Measurements from ENCODE around the gene CAMK4.
A peak's percentile ranks its signal among the peaks of the same experiment; 100 is the strongest.

The CAMK4 gene

DNA sequence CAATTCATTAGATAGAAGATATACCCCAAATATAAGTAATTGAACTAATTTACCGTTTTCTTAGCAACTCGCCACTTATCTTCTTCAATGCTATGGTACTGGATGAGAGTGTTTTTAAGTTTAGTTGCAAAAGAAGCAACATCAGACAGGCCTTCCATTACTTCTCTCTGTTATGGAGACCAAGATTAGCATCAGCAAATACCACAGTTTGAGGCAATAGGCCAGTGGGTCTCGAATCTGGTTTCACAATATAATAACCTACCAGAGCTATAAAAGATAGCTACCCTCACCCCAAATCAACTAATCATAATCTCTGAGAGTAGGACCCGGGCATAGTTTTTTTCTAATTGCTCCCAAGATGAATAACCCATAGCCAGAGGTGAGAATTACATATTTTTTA is 283.1 kb downstream of the CAMK4 start:
- no peak for DNase-seq

DNA sequence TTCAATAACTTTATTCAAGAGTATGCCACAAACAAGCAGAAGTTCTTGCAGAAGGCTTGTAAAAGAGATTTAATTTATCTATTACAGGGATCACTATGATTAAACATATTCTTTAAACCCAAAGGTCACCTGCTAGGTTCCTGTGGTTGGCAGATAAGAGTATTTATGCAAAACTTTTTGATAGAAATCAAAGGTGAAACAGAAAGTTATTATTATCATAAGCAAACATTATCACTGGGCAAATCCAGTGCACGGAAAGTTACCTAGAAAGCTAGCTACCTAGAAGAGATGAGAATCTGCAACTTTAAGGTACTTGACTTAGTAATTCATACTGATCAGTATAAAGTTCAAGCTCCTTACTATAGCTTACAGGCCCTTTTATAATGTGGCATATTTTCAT is 284.9 kb downstream of the CAMK4 start:
- DNase-seq = no peak

DNA sequence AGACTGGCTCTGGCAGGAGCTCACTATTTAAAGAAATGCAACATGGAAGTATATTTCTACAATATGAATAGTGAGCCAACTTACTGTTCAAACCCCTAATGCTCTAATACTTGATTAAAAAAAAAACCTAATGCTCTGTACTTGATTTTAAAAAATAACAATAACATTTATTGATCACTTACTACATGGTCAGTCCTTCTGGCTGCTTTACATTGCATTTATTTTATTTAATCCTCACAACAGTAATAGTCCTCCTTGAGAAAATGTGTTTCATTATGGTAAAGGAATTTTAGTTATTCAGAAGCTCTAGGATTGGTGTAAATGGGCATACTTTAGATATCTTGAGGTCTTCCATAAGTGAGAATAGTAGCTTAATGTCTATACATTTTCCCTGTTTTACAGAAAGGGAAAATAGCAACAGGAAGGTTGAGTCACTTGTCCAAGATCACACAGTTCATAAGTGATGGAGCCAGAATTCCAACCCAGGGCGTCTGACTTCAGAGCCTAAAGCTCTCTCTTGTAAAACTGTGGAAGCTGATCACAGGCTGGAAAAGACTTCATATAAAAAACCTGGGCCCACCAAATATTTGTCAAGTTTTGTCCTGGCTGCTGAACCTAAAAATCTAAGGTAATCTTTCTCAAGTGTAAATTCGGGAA is 287.1 kb downstream of the CAMK4 start:
- no peak for DNase-seq

DNA sequence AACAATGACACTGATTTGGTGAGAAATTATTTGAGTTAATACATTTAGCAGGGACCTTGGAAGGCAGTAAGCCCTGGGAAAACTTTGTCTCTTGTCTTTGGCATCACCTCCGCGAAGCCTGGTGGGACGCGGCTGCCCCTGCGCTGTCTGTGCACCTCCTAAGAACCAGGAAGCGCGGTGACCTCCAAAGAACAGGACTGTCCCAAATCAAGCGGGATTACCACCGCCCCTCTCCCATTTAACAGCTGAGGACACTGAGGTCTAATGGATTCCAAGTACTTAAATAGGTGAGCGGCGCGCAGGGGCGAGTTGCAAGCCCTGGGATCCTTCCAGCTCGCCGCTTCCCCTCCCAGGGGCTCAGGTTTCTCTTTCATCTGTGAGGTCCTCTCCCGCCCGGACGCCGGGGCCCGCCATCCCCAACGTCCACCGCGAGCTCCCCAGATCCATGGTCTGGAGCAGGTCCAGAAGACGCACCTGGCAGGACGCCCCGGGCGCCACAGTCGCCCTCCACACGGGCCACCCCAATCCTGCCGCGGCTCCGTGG is 287.7 kb downstream of the CAMK4 start:
- DNase-seq = peak; percentile 6

DNA sequence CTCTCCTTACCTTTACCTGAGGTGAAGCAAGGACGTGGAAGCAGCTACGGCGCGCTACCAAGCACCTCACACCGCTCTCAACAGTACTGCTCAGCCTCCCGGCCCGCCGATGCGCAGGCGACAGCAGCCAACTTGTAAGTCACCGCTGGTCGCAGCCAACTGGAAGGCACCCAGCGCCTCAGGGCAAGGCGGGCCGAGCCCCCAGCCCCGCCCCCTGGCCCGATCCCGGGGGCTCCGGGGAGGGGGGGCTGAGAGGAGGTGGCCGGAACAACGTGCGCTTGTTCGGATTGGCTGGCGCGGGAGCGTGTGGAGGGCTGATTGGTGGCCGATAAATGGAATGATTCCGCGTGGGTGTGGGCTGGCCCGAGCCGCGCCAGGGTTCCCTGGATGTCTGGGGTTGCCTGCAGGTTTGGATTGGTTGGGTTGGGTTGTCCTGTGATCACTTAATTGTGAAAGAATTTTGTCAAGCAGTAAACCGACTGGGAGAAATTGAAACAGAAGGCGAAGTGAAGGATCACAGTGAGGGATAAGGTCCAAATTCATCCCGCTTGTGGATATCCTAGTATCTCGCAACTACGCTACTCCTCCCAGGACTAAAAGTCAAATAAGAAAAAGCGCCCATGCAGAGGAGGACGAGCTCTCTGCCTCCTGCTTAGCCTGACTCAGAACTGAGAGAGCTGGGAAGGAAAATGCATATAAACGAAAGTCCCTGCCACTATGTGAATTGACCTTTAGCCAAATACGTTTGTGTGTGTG is 288.4 kb downstream of the CAMK4 start, which contains the start of gene STARD4:
Gene STARD4 (minus strand): TSS at position 161 of the 756 bp plus-strand sequence. CDS start 5,102 bp downstream, outside the sequence.
- DNase-seq = peak; percentile 92

DNA sequence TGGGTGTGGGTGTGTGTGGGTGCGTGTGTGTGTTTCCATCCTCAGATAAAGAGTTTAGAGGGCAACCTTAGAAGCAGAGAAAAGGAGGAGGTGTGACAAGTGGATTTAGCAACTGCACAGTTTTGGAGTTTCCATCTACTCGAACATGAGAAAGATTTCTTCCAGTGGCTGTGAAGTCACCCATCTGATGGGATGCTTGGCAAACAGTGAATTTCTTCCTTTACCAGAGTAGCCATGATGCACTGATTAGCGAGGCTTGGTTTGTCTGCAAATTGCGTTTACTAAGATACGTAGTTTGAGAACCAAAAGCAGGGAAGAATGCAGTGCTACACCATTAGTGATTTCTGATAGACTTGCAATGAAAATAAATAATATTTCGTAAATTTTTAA is 288.9 kb downstream of the CAMK4 start:
- DNase-seq = no peak

DNA sequence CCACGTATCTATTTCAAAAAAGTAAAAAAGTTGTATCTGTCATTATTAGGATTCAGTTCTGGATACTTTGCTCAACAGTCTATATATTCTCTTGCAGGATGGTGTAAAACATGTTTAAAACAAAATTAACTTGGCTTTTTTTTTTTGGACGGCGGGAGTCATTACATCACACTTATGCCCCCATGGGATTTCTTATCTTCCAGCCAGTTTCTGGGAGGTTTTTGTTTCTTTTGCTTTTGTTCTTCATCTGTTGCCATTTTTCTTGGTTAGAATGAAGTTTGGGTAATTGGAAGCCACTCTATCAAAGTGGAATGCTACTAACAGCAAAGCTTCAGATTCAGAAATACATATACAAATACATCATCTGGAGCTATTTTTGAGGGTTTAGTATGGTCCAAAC is 289.9 kb downstream of the CAMK4 start:
- no peak for DNase-seq

DNA sequence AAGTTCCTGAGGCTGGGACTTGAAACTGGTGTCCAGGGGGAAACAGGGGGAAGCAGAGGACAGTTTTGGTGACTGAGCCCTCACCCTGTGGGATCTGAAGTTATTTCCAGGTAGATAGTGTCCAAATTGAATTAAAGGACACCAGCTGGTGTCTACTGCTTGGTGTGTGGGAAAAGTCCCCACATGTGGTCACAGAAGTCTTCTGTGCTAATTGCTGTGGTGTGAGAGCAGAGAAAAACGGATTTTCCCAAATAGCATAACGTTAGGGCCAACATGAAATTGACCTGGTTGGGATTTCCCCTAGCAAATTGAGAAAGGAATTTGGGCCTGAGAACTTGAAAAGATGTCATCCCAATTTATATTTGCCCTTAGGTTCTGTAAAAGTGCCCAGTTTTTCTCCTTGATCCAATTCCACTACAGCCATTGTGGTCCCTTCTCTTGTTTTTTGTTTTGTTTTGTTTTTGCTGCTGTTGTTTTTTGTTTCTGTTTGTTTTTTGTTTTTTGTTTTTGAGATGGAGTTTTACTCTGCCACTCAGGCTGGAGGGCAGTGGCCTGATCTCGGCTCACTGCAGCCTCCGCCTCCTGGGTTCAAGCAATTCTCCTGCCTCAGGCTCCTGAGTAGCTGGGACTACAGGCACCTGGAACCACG is 293.8 kb downstream of the CAMK4 start:
- DNase-seq = no peak

DNA sequence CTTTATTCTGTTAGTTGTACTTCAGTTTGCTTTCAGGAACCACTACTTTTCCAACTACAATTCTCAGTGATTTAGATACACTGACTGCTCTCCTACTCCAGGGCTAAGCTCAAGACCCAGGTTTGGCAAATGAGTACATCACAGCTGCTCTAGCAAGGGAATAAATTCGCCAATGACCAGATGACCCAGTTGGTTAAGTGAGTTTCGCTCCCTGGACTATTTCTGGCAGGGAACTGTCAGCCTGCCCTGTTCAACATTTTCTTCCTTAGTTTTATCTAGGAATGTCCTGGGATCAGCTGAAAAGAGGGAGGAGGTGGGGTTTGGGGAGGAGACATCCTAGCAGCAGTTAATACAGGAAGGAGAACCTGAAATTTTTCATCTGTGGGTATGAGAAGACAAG is 294.6 kb downstream of the CAMK4 start:
- DNase-seq = no peak

DNA sequence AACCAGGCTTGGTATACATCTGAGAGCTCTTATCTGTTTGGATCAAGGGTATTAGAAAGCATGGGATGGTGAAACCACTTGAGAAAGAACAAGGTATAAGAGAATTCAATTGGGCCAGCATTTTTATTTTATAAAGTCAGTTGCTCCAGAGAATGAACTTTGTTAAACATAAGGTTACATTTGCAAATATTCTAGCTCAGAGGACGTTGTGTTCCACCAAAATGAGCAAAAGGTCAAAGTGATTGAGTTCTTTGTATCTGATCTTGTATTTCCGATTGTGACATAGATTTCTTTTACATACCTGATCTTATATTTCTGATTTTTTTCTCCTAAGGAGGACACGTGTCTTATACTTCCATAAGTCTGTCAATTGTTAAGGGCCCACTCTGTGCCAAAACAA is 296.7 kb downstream of the CAMK4 start:
- DNase-seq = no peak

DNA sequence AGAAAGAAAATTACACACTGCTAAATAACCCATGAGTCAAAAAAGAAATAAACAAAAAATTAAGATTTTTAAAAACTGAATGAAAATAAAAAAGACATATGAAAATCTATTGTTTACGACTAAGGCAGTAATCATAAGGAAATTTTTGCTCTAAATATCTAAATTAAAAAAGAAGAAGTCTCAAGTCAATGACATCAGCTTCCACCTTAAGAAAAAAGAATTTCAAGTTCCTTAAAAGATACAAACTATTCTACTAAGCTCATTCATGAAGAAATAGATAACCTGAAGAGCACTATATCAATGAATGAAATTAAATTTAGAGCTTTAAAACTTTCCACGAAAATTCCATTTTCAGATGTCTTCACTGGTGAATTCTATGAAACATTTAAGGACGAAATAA is 303.9 kb downstream of the CAMK4 start:
- DNase-seq = no peak

DNA sequence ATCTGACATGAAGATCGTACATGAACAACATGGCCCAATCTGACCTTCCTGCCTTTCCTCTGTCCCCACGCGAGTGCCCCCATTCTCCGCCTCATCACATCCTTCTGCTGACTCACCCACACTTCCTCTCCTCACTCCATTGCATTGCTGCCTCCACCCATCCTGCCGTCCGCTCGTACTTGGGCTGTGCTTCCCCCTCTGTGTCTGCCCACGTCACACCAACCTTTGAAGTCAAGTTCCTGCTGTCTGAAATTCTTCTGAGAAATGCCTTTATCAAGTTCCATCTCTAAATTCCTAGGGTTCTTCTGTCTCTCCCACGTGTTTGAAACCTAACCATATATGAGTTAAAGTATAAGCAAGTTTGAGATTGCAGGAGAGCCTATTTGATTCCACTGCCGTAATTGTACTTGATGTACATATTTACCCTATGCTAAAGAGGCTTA is 306.1 kb downstream of the CAMK4 start:
- DNase-seq = peak; percentile 76

DNA sequence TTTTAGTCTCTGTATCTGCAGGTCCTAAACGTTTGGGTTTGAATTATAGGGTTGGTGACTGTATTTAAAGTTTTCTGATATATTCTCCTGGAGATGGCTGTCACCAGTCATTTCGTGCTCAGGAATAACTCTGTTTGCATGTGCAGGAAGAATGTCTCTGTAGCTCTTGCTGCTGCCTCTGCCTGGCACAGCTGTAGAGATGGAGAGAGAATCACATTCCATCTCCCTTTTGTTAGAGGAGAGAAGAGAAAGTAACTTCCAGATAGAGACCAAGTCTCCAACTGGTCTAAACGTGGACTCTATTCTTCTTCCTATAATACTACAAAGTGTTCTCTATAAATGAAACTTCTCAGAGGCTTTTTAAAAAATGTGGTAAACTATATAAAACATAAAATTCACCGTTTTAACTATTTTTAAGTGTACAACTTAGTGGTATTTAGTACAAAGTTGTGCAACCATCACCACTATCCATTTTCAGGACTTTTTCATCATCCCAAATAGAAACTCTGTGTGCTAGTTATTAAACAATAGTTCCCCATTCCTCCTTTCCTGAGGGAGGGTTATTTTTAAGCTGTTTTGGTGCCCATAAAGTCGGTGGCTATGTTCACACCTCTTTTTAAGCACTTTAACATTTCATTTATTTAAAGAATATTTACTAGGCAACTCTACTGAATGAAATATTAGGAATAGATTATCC is 308.9 kb downstream of the CAMK4 start:
- DNase-seq = no peak

DNA sequence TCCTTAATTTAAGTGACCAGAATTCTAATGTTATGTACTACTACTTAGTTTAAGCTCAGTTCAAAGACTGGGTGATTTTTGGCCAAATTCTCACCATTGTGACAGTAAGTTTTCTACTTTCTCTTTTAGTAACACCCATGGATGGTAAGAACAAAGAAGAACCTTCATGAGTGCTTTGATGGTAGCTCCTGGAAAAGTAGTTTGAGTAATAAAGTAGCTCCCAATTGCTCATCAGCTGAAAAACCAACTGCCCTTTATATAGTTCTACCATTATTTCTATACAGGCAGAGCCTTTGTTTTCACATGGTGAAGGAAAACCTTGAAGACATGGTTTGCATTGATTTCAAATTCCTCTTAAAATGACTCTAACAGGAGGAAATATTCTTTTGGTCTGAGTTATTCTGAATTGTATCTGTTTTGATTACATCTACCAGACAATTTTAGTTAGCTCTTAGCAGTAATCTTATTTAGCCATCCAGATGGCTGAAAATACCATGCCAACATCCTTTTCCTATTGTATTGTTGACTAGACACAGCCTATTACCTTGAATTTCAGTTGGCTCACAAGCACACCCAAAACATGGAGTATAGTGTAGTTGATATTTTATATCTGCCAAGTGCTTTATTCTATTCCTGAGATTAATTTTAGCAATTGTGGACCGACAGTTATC is 311.8 kb downstream of the CAMK4 start:
- DNase-seq = no peak

DNA sequence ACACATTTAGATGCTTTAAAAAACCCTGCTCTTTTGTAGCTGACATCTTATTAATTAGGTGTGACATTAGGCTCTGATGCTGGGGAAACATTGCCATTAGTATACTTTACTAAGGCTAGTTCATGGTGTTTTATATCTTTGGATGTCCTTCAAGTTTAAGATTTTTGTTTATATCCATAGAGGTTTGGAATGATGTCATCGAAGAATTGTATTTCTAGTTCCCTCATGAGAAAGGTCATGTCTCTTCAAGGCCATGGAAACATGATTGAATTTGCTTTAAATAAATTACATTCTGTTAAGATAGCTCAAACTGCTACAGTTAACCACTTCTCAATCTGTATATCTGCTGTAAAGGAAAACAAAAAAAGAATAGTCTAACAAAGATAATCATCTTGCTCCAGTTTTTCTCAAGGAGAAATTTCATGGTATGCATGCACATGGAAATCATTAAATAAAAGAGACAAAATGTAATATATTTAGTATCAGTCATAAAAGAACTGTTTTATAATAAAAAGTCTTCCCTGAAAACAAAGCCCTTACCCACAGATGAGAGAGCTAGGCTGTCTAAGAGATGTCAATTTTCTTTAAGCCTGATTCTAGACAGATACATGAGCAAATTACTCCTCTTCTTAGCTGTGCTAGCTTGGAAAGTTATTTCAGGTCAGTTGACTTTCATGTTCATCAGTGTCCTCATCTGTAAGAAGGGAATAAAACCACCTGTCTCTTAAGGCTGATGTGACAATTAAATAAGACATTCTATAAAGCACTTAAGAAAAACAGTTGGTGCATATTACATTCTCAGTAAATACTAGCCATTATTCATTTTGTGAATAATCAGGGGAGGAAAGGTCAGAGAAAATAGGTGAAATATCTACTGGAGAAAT is 313.2 kb downstream of the CAMK4 start:
- DNase-seq = no peak
